Measurements from ENCODE around the gene PACRGL. TPM values are rescaled to one million over a fixed set of nuclear protein-coding genes. Genes with fewer than 3 reads are reported as not detected.
"Not testable (repeated sequence)": the region's sequence is repeated elsewhere in the genome, so short reads cannot be mapped to it uniquely, and the experiment has no call there.

Gene PACRGL
- total RNA-seq, 1 experiment from 2014 or later = 24.3 TPM

GRCh38 chr4:20761826-20762225 is 61.6 kb downstream of the PACRGL start:
- Histone ChIP-seq H3K27me3 (no peaks in the 10 kb centered on the region), H3K9me3 (replicated peaks) (no peaks in the 10 kb centered on the region), H3K4me3 (no peak overlapping the region), H3K4me1 (no peaks in the 10 kb centered on the region), H3K27ac (no peak overlapping the region), H3K36me3 (no peaks in the 10 kb centered on the region)
- no peak for DNase-seq

- Histone ChIP-seq H3K9me3 (replicated peaks) (no peaks in the 10 kb centered on the region), H3K27ac (no peak overlapping the region), H3K4me3 (no peak overlapping the region), H3K27me3 (no peaks in the 10 kb centered on the region), H3K4me1 (no peaks in the 10 kb centered on the region), H3K36me3 (no peaks in the 10 kb centered on the region)
- DNase-seq = no peak
Observed at GRCh38 chr4:20764366-20764992, 64.2 kb downstream of the PACRGL start.

GRCh38 chr4:20773144-20773997 is 73.1 kb downstream of the PACRGL start:
- Histone ChIP-seq H3K9me3 (replicated peaks) (no peaks in the 10 kb centered on the region), H3K4me1 (no peaks in the 10 kb centered on the region), H3K27ac (no peak overlapping the region), H3K36me3 (no peaks in the 10 kb centered on the region), H3K27me3 (no peaks in the 10 kb centered on the region), H3K4me3 (no peak overlapping the region)
- peak; percentile 43 to 84 for DNase-seq

- Histone ChIP-seq H3K27me3 (no peaks in the 10 kb centered on the region), H3K27ac (no peak overlapping the region), H3K4me1 (no peaks in the 10 kb centered on the region), H3K4me3 (no peak overlapping the region), H3K36me3 (no peaks in the 10 kb centered on the region), H3K9me3 (replicated peaks) (peaks cover 3% of the 10 kb centered on the region)
- no peak for DNase-seq
Observed at GRCh38 chr4:20778896-20779295, 78.6 kb downstream of the PACRGL start.

- H3K4me1 ChIP-seq; H3K27me3 ChIP-seq; H3K36me3 ChIP-seq; DNase-seq; H3K4me3 ChIP-seq; H3K27ac ChIP-seq; H3K9me3 ChIP-seq (replicated peaks): not testable (repeated sequence)
Observed at GRCh38 chr4:20783134-20783533, 82.9 kb downstream of the PACRGL start.

GRCh38 chr4:20787940-20788665 is 87.8 kb downstream of the PACRGL start:
- no peaks in the 10 kb centered on the region for H3K4me1 ChIP-seq
- H3K27me3 ChIP-seq = no peaks in the 10 kb centered on the region
- H3K36me3 ChIP-seq = no peaks in the 10 kb centered on the region
- DNase-seq = no peak
- no peak overlapping the region for H3K27ac ChIP-seq
- peaks cover 2% of the 10 kb centered on the region for H3K9me3 ChIP-seq (replicated peaks)
- no peak overlapping the region for H3K4me3 ChIP-seq

Measured in SJCRH30 (cell line).